ENCODE data around the gene CAPS2.

- TF ChIP-seq, protein P1, sequence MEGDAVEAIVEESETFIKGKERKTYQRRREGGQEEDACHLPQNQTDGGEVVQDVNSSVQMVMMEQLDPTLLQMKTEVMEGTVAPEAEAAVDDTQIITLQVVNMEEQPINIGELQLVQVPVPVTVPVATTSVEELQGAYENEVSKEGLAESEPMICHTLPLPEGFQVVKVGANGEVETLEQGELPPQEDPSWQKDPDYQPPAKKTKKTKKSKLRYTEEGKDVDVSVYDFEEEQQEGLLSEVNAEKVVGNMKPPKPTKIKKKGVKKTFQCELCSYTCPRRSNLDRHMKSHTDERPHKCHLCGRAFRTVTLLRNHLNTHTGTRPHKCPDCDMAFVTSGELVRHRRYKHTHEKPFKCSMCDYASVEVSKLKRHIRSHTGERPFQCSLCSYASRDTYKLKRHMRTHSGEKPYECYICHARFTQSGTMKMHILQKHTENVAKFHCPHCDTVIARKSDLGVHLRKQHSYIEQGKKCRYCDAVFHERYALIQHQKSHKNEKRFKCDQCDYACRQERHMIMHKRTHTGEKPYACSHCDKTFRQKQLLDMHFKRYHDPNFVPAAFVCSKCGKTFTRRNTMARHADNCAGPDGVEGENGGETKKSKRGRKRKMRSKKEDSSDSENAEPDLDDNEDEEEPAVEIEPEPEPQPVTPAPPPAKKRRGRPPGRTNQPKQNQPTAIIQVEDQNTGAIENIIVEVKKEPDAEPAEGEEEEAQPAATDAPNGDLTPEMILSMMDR (IDR thresholded peaks at IDR 0.05): no peak
- no peak for TF ChIP-seq JUN (CRISPR knock-in tag; IDR thresholded peaks at IDR 0.05)
- no peak for TF ChIP-seq ATF1 (CRISPR knock-in tag; IDR thresholded peaks at IDR 0.05)
- no peak for TF ChIP-seq ZNF281 (CRISPR knock-in tag; IDR thresholded peaks at IDR 0.05)
- TF ChIP-seq, protein P2, sequence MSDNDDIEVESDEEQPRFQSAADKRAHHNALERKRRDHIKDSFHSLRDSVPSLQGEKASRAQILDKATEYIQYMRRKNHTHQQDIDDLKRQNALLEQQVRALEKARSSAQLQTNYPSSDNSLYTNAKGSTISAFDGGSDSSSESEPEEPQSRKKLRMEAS (CRISPR knock-in tag; IDR thresholded peaks at IDR 0.05): no peak
- TF ChIP-seq, protein P3, sequence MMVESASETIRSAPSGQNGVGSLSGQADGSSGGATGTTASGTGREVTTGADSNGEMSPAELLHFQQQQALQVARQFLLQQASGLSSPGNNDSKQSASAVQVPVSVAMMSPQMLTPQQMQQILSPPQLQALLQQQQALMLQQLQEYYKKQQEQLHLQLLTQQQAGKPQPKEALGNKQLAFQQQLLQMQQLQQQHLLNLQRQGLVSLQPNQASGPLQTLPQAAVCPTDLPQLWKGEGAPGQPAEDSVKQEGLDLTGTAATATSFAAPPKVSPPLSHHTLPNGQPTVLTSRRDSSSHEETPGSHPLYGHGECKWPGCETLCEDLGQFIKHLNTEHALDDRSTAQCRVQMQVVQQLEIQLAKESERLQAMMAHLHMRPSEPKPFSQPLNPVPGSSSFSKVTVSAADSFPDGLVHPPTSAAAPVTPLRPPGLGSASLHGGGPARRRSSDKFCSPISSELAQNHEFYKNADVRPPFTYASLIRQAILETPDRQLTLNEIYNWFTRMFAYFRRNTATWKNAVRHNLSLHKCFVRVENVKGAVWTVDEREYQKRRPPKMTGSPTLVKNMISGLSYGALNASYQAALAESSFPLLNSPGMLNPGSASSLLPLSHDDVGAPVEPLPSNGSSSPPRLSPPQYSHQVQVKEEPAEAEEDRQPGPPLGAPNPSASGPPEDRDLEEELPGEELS (CRISPR knock-in tag; IDR thresholded peaks at IDR 0.05): no peak
- TF ChIP-seq NR3C1 (CRISPR knock-in tag; conservative IDR thresholded peaks at IDR 0.05; ENCODE audit: low read depth): no peak
- no peak for TF ChIP-seq TCF7 (CRISPR knock-in tag; IDR thresholded peaks at IDR 0.05; ENCODE audit: low read depth)
- no peak for TF ChIP-seq ZNF317 (CRISPR knock-in tag; IDR thresholded peaks at IDR 0.05; ENCODE audit: borderline replicate concordance, low read depth)
- TF ChIP-seq FOXK1 (CRISPR knock-in tag; IDR thresholded peaks at IDR 0.05): no peak
- TF ChIP-seq, protein P4, sequence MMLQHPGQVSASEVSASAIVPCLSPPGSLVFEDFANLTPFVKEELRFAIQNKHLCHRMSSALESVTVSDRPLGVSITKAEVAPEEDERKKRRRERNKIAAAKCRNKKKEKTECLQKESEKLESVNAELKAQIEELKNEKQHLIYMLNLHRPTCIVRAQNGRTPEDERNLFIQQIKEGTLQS (CRISPR knock-in tag; conservative IDR thresholded peaks at IDR 0.05): no peak
- TF ChIP-seq, protein P5, sequence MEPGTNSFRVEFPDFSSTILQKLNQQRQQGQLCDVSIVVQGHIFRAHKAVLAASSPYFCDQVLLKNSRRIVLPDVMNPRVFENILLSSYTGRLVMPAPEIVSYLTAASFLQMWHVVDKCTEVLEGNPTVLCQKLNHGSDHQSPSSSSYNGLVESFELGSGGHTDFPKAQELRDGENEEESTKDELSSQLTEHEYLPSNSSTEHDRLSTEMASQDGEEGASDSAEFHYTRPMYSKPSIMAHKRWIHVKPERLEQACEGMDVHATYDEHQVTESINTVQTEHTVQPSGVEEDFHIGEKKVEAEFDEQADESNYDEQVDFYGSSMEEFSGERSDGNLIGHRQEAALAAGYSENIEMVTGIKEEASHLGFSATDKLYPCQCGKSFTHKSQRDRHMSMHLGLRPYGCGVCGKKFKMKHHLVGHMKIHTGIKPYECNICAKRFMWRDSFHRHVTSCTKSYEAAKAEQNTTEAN (CRISPR knock-in tag; IDR thresholded peaks at IDR 0.05): no peak
- no peak for TF ChIP-seq TEAD4 (CRISPR knock-in tag; IDR thresholded peaks at IDR 0.05)
Observed at GRCh38 chr12:75260316-75260715, 69.8 kb downstream of the CAPS2 start.

All from WTC11 (cell line).